Sciatic nerve (tissue), 2 donors: ENCODE data around the gene PRSS37. TPM values are rescaled to one million over a fixed set of nuclear protein-coding genes. Genes with fewer than 3 reads are reported as not detected.
A peak's percentile ranks its signal among the peaks of the same experiment; 100 is the strongest.
"Not testable (repeated sequence)": the region's sequence is repeated elsewhere in the genome, so short reads cannot be mapped to it uniquely, and the experiment has no call there.

Experiments used
- ATAC-seq: fragments of 200-7000 bp; cut with Tn5 transposase; one replicate; pipeline ENCODE4 v1.9.1; 2020; ENCODE audit warnings: mild to moderate bottlenecking, moderate library complexity
- DNase-seq: peaks from one replicate; pipeline ENCODE4 v3.0.0-alpha.2; 2020; ENCODE audit warnings: low spot score
- intact Hi-C: fragments of 100-400 bp; cut with DNase I; formaldehyde crosslinking; loops from one replicate; pipeline ENCODE4 v1.14.2; 2022
- total RNA-seq: library from RNA; stranded (reverse); fragmentation: NEBNext Ultra II Directional; extraction: Animal tissue kit (Norgen Biotek cat#: 25700); gene quantifications from one replicate; pipeline ENCODE4 v1.2.1, GENCODE V29; 2021
- donor health status: DM: no; HTN: no; CAD: no.
- donor health status: DM: no; HTN: no; CAD: no.

The PRSS37 gene, protein sequence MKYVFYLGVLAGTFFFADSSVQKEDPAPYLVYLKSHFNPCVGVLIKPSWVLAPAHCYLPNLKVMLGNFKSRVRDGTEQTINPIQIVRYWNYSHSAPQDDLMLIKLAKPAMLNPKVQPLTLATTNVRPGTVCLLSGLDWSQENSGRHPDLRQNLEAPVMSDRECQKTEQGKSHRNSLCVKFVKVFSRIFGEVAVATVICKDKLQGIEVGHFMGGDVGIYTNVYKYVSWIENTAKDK
- not detected for total RNA-seq

DNA sequence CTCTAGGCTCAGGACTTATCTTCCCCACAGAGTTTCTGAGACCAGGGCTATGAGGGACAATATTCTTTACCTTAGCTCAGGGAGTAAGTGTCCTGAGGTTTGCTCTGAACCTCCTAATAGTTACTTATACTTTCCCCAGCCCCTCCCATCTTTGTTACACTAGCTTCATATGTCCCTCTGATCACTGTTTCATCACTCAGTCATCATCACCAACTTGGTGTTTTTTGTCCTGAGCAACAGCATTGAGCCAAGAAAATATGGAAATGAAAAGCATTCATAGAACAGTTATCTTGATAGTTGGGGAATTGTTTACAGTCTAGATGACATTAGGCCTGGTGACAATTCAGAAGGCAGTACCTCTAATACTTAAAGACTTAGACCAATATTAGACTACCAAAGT, at the start of gene PRSS37:
Gene PRSS37, minus strand, starts transcription at position 101 of the 400 bp plus-strand sequence. CDS start 436 bp downstream, outside the sequence.
- ATAC-seq (no peak), DNase-seq (no peak)
- intact Hi-C loops = no loop called here

DNA sequence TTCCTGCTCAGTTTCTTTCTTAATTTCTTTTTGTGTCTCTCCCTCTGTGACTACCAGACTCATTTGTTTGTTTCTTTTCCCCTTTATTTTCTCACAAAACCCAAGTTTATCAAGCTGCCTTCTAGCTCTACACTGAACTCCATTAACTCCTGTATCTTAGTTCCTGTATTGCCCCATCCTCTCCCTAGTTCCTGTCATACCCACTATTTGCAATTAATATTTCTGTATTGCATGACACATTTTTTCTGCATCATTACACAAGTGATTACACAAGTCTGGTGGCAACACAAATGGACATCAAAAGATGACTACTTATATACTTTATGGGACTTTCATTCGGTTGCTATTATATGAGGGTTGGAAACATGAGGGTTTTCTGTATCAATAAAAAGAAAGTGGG, 48.0 kb upstream of the PRSS37 start:
- DNase-seq = no peak
- ATAC-seq = no peak
- intact Hi-C loops = no loop called here

DNA sequence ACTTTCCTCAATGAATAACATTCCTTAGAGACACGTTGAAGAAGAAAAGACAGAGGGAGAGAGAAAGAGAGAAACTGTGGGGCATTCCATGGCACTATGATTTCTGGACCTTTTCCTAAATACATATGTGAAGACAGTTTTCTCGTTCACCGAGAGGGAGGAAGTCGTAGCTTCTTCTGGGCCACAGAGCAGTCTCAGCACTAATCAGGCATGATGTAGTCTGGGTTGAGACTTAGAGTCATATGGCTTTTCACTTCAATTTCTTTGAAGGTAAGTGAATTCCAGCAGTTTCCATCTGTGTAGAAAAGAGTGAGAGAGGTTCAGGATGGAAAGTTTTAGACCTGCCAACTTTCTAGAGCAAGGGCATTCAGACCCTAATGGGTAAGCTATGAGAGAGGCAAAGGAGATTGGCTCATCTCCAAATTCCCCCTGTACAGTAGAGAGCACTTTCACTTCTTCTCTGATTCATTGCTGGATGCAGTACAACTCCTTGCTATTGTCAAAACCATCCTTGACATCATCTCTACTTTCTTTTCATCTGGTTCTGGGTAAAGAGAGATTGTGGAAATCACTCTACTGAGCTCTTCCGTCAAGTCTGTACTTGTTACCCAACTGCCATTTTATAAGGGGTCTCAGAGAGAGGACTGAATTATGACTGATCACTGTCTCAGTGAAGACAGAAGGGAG, 43.4 kb upstream of the PRSS37 start:
- DNase-seq = no peak
- peak; percentile 45 for ATAC-seq
- intact Hi-C loops = no loop called here

DNA sequence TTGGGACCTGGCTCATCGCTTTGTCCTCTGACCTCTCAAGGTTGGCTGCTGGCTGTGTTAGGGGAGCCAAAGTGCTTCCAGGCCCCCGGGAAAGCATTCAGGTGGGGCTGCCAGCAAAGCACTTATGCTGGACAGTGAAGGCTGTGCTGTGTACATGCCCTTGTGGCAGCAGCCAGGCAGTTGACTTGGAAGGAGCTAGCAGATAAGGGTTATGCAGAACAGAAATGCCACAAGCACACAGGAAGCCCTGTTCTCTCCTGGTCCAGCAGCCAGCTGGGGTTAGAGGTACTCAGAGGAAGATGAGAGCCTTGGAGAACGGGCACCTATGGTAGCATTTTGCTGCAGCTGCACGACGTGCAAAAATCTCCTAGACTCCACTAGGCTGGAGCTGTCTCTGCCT, 39.7 kb upstream of the PRSS37 start:
- ATAC-seq (no peak), DNase-seq (no peak)
- intact Hi-C loops = no loop called here

DNA sequence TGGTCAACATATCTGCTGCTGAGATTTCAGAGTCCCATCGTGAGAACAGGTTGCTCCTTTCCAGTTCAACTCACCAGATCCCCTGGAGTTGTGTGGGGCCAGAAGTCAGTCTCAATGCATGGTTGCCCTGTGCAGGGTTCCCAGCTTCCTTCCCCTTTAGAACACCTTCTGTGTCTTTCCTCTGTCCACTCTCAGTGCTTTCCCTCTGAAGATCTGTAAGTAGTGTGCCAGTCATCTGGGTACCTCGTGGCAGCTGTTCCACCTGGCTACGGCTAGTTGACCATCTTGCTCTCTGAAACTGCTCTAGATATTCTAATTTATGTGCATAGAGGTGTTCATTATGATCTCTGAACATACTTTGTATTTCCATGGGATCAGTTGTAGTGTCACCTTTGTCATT, 36.1 kb upstream of the PRSS37 start:
- no peak for ATAC-seq
- DNase-seq = no peak
- intact Hi-C loops = no loop called here

DNA sequence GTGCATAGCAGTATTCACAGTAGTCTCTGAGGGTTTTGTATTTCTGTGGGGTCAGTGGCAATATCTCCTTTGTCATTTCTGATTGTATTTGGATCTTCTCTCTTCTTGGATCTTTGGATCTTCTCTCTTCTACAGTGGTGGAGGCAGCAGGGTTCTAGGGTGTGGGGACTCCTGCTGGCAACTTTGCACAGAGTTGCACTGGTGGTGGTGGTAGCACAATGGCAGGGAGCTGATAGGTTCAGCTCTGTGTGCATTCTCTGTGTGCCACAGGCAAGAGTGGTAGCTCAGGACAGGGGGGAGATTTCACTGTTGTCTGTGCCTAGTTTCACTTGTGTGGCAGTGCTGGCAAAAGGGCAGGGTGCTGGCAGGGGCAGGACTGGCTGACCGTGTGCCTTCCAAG, 35.1 kb upstream of the PRSS37 start:
- DNase-seq (no peak), ATAC-seq (no peak)
- intact Hi-C loops = no loop called here

DNA sequence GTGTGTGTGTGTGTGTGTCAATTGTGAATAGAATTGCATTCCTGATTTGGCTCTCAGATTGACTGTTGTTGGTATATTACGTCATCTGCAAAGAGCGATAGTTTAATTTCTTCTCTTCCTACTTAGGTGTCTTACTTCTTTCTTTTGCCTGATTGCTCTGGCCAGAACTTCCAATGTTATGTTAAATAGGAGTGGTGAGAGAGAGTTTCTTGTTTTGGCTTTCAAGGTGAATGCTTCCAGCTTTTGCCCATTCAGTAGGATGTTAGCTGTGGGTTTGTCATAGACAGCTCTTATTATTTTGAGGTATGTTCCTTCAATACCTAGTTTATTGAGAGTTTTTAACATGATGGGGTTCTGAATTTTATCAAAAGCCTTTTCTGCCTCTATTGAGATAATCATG, 34.2 kb upstream of the PRSS37 start:
- ATAC-seq = no peak
- intact Hi-C loops = no loop called here
- DNase-seq = no peak

DNA sequence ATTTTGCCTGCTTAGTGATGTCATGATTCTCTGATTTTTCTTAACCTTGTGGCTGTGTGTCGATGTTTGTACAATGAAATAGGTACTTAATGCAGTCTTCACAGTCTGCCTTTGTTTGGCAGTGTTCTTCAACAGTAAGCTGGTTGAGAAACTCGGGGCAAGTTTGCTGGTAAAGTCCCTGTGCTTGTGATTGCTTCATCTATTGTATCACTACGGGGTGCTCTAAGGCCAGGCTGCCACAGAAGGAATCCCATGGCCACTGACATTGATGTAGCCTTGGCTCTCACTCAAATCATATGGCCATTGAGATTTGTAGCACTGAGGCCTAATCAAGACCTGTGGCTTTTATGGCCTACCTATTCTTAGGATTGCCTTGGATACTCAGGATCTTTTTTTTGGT, 33.5 kb upstream of the PRSS37 start:
- DNase-seq (no peak), ATAC-seq (no peak)
- intact Hi-C loops = no loop called here

DNA sequence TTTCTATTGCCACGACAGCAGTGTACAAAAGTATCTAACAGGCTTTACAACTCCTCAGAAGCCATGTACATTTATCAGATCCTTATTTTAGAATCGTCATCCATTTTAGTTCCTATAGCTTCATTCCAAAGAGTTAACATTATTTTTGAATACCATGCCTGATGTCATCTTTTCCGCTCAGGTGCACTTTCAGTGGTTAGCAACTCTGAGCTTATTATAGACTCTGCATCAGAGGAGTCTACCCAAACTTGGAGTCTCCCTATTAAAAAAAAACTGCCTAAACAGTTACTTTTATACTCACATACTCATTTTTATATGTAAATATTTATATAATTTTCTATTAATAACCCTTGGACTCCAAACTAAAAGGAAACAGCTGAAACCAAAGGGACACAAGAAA, 31.6 kb upstream of the PRSS37 start:
- ATAC-seq (no peak), DNase-seq (no peak)
- intact Hi-C loops = no loop called here

DNA sequence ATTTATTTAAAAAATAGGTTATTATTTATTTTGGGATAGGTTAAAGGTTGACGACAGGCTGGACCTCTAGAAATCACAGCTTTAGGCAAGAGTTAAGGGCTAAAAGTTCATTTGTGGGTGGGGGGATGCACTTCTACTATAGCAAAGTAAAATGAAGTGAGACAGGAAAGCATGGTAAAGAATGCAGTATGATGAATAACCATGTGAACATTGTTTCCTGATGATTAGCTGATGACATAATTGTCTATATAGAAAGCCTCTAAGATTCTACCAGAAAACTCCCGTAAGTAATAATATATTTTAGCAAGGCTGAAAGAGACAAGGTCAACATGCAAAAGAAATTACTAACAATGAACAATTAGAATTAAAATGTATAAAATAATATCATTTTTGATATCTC, 25.7 kb upstream of the PRSS37 start:
- DNase-seq (no peak), ATAC-seq (no peak)
- intact Hi-C loops = no loop called here

DNA sequence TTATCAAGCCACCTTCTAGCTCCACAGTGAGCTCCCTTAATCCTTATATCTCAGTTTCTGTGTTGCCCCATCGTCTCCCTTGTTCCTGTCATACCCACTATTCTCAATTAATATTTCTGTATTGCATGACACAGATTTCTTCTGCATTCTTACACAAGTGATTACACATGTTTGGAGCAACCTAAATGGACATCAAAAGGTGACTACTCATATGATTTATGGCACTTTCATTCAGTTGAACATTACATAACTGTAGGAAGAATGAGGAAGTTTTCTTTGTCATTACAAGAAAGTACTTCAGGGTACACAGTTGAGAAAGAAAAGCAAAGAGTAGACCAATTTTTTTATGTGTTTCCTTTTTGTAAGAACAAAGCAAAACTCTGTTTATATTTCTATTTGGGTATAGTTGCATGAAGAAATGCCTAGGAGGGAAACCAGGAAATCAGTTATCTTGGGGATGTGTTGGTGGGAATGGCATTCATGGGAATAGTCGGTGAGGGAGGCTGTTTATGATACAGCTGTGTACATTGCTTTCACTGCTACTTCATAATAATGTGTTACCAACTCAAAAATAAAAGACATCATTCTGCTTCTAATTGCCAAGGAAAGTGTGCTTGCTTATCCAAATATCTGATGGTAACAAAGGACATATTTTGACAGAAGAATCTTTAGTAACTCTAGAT, 23.6 kb upstream of the PRSS37 start:
- intact Hi-C loops = no loop called here
- ATAC-seq (no peak), DNase-seq (no peak)

DNA sequence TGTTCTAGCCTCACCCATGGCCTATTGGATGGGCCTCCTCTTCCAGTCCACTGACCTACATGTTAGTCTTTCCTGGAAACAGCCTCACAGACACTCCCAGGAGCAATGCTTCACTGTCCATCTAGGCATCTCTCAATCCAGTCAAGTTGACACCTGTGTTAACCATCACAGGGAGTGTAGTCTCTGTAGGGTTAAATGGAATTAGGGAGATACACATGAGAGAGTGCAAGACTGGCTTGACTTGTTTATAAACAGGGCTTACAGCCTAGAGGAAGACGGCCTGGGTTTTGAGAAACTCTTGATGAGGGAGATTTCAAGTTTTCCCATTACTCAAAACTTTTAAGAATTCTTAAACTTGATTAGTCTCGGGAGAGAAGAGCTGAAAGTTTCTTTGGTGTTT, 18.9 kb upstream of the PRSS37 start:
- ATAC-seq (no peak), DNase-seq (no peak)
- intact Hi-C loops = no loop called here

DNA sequence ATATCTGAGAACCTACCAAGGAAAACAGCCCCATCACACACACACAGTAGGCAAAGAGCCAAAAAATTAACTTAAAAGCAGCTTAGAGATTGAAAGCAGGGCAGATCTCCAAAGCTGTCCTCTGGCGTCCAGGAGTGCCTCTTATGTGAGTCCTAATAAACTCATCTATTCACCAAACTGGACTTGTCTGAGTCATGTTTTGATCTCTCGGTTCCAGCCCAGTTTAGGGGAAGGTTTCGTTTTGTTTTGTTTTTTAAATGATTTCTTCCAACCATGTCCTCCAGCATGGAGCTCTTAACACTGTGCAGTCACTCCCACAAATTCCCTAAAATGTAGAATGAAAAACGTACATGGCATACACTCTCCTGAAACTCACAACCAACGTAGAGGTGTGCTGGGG, 6.7 kb upstream of the PRSS37 start:
- no peak for DNase-seq
- no peak for ATAC-seq
- intact Hi-C loops = no loop called here

DNA sequence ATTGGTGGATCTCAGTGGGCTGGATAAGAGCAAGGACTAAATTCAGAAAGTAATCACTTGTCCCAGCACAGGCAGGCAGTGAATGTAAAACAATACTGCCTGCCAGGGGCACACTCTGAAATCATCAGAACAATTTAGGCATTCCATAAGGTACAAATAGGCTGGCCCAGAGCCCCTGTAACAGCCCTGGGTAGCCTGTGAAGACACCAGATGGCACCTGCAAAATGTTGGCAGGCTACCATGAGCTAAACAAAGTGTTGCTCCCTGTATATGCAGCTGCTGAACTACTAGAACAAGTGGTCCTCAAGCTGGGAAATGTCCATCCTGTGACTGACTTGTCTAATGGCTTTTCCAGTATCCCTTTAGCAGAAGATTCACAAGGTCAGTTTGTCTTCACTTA, 3.0 kb upstream of the PRSS37 start:
- ATAC-seq = no peak
- DNase-seq = no peak
- intact Hi-C loops = no loop called here

DNA sequence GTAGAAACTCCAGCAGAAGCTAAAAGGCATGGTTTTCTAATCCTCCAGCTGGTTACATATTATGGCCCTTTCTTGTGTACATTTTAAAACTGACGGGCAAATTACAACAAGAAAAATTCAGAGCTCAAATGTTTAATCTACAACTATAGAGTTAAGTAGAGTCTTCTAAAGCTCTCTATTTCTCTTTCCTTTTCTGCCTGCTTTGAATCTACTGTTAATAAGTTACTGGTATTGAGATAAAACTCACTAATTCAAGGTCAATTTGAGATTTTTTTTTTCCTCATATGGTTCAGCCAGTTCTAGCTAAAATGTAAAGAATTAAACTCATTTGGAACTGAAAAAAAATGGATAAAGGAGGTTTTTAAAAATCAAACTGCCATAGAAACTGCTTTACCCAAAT, 1.6 kb upstream of the PRSS37 start:
- DNase-seq (no peak), ATAC-seq (no peak)
- intact Hi-C loops = no loop called here

DNA sequence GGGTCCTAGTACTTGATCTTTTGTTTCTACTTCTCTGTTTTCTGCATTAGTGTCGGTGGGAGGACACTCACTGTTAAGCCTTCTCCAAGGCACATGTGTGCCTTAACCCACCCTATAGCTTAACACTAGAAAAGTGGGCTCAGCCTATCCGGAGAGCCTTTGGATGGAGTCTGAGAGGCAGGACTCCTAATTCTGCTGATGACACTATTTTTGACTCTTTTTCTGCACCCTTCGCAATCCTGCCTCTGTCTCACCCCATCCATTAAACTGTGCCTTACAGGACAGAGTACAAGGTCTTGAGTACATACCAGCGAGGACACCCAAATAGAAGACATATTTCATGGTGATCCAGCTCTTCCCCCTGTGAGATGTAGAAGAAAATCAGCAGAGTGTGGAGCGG, 577 bp downstream of the PRSS37 start:
- intact Hi-C loops = no loop called here
- ATAC-seq (no peak), DNase-seq (no peak)

DNA sequence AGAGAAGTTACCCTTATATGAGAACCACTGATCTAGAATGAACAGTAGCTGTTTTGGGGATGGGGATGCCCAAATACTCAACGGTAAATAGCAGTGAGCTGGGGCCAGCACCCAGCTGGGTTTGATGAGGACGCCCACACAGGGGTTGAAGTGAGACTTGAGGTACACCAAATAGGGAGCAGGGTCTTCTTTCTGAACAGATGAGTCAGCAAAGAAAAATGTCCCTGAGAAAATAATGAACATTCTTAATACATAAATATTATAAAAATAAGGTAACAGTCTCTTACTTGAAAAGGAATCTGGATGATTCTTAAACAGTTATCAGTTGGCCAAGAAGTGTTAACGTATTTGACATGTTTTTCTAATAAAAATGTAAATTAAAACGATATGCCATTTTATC, 2.0 kb downstream of the PRSS37 start:
- ATAC-seq (no peak), DNase-seq (no peak)
- intact Hi-C loops = no loop called here

DNA sequence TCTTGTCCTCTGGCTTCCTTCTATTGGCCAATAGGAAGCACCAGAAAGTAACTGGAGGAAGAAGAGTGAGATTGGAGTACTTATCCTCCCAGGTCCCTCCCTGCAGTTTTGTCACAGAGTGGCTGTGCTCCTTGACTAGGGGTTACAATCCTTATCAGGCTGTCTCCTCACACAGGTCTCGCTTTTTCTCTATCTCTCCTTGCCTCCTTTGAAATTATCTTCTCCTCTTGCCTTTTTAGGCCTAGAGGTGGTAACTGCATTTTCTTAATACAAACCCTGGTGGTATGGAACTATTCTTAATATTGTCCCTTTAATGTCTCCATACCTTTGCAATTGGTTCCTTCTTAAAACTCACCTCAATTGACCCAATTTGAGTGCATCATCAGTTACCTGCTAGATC, 2.7 kb downstream of the PRSS37 start:
- DNase-seq = no peak
- ATAC-seq = no peak
- intact Hi-C loops = no loop called here

DNA sequence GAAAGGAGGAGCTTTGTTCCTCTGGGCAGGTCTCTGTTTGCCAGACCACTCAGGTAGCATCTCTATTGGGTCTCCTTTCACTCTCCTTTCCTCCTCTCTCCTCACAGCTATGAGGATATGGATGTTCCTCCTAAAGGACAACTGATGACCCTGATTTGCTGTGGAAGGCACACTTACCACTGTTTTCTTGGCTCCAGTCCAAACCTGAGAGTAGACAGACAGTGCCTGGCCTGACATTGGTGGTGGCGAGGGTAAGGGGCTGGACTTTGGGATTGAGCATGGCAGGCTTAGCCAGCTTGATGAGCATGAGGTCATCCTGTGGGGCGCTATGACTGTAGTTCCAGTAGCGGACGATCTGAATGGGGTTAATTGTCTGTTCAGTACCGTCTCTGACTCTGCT, 3.6 kb downstream of the PRSS37 start:
- intact Hi-C loops = no loop called here
- DNase-seq (no peak), ATAC-seq (no peak)

DNA sequence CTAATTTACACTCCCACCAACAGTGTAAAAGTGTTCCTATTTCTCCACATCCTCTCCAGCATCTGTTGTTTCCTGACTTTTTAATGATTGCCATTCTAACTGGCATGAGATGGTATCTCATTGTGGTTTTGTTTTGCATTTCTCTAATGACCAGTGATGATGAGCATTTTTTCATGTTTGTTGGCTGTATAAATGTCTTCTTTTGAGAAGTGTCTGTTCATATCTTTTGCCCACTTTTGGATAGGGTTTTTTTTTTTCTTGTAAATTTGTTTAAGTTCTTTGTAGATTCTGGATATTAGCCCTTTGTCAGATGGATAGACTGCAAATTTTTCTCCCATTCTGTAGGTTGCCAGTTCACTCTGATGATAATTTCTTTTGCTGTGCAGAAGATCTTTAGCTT, 18.9 kb downstream of the PRSS37 start:
- intact Hi-C loops, DNase-seq, ATAC-seq: not testable (repeated sequence)

DNA sequence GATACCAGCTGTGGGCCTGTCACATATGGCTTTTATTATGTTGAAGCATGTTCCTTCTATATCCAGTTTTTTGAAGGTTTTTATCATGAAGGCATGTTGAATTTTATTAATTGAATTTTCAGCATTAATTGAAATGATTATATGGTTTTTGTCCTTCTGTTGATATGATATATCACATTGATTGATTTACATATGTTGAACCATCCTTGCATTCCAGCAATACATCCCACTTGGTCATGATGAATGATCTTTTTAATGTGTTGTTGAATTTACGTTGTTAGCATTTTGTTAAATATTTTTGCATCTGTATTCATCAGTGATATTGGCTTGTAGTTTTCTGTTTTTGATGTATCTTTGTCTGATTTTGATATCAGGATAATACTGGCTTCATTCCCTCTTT, 21.2 kb downstream of the PRSS37 start:
- intact Hi-C loops = no loop called here

More for the DNA sequence above, 21.2 kb downstream of the PRSS37 start:
- DNase-seq (no peak), ATAC-seq (no peak)
